ENCODE results near the gene LDB2.

LDB2 gene

DNA sequence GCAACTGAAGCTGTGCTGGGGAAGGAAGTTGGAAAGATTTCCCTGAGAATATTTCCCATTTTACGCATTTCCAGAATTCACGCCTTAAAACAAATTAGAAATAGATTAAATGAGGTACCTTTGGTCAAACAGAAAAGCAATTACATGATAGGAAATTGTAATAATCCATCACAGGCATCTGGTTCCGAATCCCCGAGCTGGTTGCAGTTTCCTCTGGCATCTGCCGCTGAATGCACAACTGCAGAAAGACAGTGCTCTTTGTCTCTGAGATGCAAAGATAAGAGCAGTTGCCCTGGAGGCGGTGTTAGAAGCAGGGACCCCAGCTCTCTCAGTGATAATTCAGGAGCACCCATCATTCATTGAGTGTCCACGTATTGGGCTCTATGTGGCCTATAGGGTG is 224.4 kb downstream of the LDB2 start:
- no peak for DNase-seq

DNA sequence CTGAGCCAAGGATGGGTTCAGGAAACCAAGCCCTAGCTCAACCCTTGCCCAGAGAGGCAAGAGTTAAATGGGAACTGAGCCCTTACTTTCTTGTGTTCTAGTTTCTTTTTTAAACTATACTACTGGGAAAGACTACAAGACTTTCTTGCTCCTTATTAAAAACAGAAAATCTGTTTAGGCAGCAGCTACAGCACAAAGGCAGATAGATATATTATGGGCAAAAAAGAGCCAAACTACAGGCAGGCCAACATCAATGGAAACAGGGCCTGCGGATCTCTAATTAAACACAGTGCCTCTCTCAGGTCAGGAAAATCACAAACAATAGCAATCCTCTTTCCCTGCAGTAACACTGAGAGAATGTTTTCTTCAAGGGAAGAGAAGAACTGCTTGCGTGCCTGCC is 226.0 kb downstream of the LDB2 start:
- in situ Hi-C loops (cut with MboI; ENCODE audit: low pct_unique_long_range_greater_than_20kb, low sequenced_read_pairs), result no loop called here
- DNase-seq, result no peak

More for the DNA sequence above, 224.4 kb downstream of the LDB2 start:
- in situ Hi-C loops (cut with MboI; ENCODE audit: low pct_unique_long_range_greater_than_20kb, low sequenced_read_pairs), result no loop called here

DNA sequence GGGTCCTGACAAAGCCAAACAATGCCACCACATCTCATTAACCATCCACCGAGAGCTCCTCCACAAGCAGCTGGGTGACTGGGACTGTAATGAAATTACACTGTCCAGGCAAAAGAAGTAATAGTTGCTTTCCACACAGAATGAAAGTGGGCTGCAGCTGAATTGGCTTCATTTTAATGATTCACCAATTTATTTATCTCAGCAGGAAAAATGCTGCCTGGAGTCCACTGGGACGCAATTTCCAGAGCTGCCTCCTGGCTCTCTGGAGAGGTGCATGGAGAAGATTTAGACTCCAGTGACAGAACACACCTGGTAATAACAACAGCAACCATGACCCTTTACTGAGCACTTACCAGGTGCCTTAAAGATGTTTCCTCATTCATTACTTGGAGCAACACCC is 226.7 kb downstream of the LDB2 start:
- in situ Hi-C loops (cut with MboI; ENCODE audit: low pct_unique_long_range_greater_than_20kb, low sequenced_read_pairs), result no loop called here
- DNase-seq, result no peak

DNA sequence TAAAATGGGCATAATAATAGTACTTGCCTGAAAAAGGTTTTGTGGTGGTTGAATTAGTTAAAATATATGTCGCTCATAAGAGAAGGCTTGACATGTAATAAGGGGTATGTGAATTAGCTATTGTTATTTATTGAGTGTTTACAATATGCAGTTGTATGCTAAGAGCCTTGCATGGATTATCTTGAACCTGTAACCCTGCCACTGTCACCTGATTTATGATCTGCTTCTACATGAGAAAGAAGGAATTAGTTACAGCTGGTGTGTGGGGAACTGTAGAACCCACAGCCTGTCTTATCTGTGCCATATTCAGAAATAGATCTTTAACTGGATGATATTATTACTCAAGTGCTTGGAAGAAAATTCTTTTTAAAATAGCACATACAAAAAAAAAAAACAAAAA is 227.7 kb downstream of the LDB2 start:
- DNase-seq, result no peak
- in situ Hi-C loops (cut with MboI; ENCODE audit: low pct_unique_long_range_greater_than_20kb, low sequenced_read_pairs), result no loop called here

DNA sequence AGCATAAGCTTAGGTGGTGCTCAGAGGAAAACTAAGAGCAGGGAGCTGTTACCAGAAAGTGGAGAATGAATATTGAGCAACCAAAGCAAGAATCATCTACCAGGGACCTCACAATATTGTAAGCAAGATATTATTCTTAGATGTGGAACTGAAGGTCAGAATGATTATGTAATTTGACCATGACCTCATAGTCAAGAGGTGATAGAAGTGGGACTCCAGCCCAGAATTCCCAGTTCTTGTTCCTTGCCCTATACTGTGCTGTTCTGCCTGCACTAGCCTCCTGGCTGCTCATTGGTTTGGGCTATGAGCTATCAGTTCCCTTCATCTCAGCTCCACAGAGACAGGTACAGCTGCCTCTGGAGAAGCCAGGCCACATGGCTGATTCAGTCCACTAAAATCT is 229.4 kb downstream of the LDB2 start:
- no peak for DNase-seq
- in situ Hi-C loops (cut with MboI; ENCODE audit: low pct_unique_long_range_greater_than_20kb, low sequenced_read_pairs), result no loop called here

DNA sequence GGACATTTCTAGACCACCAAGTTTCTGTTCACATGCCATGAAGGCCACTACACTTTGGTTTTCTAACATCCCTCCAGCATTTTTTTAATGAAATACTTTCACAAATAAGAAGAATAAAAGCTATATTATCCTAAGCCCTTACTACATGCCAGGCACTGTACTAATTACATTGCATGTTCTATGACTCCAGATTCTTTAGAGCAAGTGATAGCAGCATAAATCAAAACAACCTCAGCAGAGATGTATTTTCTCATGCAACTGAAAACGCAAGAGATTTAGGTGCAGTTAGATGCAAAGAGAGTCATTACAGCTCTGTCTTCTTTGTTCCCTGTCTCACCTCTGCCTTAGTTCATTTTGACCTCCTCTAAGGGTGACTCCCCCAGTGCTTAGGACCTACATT is 230.0 kb downstream of the LDB2 start:
- no peak for DNase-seq
- in situ Hi-C loops (cut with MboI; ENCODE audit: low pct_unique_long_range_greater_than_20kb, low sequenced_read_pairs), result no loop called here

DNA sequence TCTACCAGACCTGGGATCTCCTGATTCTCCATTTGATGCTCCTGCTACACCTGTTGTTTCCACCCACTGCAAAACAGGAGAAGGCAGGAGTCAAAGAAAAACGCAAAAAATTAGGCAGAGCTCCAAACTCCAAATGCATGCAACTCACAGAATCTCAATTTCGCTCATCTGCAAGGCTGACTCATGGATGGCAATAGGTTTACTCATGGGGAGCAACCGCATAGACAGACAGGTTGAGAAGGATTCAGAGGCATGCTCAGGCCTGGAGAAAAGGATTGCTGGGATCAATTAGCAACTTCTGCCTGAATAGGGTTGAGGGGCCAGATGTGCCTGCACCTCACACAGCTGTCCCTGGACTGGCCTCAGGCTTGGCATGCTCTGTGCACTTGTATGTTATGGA is 231.0 kb downstream of the LDB2 start:
- no peak for DNase-seq
- in situ Hi-C loops (cut with MboI; ENCODE audit: low pct_unique_long_range_greater_than_20kb, low sequenced_read_pairs), result no loop called here

DNA sequence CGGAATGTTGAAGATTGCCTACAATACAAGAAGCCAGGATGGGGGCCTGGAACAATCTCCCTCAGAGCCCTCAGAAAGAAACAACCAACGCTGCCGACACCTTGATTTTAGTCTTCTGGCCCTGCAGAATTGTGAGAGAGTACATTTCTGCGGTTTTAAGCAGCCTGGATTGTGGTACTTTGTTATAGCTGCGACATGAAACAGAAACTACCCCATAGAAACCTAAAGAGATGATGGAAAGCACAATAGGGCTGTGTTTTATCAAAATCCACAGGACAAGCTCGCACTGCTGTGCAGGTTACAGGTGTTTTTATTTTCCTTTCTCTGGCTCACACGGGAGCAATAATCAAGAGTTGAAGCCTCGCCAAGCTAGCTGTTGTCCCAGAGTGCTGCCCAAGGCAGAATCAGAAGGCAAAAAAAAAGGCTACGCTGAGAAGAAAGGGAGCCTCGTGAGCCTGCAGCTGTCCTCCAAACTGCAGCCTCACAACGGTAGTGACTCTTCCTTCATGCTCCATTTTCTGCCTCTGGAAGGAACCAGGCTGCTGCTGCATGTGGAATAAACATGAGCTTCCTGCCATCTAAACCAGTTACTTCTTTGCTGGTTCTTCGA is 232.4 kb downstream of the LDB2 start:
- in situ Hi-C loops (cut with MboI; ENCODE audit: low pct_unique_long_range_greater_than_20kb, low sequenced_read_pairs), result no loop called here

DNA sequence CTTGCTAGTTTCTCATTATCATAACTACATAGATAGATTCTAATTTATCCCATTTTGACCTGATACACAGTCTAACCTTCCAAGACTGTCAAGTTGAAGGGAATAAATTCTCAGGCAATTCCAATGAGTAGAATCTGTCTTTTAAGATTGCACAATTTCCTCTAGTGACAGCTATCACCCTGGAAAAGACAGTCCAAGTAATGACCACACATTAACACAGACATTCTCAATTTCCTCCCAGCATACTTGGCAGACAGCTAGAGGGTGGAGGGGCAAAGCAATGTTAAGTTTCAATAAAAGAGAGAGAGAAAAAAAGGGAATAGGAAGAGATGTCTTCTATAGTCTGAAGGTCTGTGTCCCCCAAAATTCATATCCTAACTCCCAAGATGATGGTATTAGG is 234.7 kb downstream of the LDB2 start:
- DNase-seq, result no peak
- in situ Hi-C loops (cut with MboI; ENCODE audit: low pct_unique_long_range_greater_than_20kb, low sequenced_read_pairs), result no loop called here

More for the DNA sequence above, 232.4 kb downstream of the LDB2 start:
- no peak for DNase-seq

DNA sequence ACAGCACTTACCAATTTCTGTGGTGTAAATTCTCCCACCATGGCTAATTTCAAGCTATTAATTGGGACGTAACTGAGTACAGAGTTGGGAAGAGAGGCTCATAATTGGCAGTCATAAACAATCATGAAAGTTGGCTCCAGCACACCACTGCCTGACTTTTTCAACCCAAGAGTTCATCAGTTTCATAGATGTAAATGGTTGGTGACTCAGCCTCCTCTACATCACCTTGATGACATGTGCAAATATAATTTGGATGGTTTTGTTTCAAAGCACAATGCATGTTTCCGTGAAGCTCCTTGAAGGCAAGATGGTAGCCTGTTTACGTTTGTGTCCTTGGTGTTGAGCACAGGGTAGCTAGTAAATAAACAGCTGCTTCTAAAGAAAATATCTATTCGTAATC is 235.1 kb downstream of the LDB2 start:
- in situ Hi-C loops (cut with MboI; ENCODE audit: low pct_unique_long_range_greater_than_20kb, low sequenced_read_pairs), result no loop called here
- DNase-seq, result no peak

DNA sequence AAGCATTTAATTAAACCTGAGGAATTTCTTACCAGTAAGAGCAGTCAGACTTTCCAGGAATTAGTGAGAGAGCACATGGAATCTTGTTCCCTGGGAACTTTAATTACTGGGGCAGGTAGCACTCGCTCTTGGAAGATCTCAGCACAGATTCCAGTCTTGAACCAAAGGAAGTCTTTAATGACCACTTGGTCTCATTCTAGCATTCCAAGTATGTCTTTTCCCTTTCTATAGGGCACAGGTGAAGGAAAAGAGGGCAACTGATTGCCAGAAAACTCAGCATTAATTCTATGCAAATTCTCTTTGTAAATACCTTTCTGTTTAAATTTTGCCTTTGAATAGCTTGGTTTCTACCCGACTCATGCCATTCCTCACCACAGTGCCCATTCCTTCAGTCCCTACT is 236.6 kb downstream of the LDB2 start:
- no peak for DNase-seq
- in situ Hi-C loops (cut with MboI; ENCODE audit: low pct_unique_long_range_greater_than_20kb, low sequenced_read_pairs), result no loop called here

DNA sequence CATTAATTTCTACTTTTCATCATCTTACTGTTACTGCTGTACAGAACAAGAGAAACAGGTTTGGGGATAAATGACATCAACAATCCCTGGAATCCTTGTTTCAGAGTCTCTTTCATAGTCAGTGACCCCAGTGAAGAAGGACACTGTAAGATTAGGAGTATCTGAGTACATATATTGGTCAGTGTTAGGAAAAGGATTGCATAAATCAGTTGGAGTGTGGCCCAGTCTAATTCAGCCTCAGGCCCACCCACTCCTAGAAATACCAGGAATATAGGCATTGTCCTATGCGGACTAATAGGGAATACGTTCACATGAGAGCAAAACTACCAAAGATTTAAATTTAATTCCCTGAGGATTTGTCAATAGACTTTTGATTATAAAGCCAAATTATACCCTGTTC is 237.8 kb downstream of the LDB2 start:
- in situ Hi-C loops (cut with MboI; ENCODE audit: low pct_unique_long_range_greater_than_20kb, low sequenced_read_pairs), result no loop called here

DNA sequence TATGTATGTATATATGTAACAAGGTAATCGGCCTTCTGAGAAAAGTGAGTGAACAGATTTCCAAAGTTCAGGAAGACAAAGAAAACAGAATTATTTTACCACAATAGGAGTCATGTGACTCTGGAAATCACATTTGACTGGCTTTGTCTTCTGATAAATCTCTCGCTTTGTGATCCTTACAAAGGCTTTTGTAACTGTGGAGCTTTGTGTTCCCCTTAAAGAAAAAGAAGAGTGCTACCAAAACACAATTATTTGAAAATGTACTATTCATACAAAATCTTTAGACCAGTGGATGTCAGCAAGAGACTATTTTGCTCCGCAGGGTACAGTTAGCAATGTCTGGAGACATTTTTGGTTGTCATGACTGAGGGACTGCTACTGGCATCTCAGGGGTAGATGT is 238.8 kb downstream of the LDB2 start:
- DNase-seq, result no peak
- in situ Hi-C loops (cut with MboI; ENCODE audit: low pct_unique_long_range_greater_than_20kb, low sequenced_read_pairs), result no loop called here

More for the DNA sequence above, 237.8 kb downstream of the LDB2 start:
- DNase-seq, result no peak

DNA sequence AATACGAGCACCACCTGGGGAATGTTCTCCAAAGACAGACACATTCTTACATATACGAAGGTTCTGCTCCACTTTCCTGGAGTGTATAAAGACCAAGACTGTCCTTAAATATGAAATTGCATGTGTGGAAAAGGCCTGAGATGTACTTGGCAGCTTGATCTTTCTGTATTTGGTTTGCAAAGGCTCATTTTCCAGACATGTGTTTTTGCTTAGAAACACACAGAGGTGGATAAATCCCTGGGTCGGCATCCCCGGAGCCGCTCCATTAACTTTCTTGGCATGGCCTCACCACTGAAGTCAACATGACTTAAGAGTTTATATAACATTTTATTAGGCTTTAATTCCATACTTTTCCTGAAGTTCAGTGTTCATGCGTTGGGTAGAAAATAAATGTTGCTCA is 239.4 kb downstream of the LDB2 start:
- no peak for DNase-seq
- in situ Hi-C loops (cut with MboI; ENCODE audit: low pct_unique_long_range_greater_than_20kb, low sequenced_read_pairs), result no loop called here

DNA sequence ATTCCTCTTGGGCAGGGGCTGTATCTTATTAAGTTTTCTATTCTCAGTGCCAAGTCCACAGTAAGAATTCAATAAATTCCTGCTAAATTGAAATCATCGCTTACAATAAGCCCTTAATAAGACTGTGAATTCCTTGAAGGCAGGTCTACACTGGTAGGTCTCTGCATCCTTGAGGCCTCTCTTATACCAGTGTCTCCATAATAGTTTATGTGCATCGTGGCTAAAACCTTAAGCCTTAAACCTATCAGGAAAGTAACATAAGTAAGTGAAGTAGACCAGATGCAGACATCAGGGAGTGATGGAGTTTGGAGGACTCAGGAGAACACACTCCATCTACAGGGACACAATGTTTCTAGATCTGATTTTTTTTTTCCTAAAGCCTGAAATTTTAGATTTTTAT is 240.3 kb downstream of the LDB2 start:
- DNase-seq, result no peak
- in situ Hi-C loops (cut with MboI; ENCODE audit: low pct_unique_long_range_greater_than_20kb, low sequenced_read_pairs), result no loop called here

DNA sequence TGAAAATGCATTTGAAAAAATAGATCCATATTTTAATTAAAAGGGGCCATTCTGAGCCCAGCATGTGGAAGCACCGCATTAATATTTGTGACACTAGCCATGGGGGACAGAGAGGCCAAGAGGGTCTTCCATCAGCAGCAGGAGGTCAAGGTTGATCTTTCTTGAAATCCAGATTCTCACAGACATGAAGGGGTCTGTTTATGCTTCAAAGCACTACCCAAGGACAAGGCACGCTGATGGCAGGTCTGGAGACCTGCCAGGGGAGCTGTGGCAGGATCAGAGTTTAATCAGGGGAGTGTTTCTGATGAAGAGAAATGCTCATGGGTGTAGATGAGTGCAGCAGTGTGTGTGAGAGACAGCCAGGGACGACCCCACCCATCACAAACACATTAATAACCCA is 243.3 kb downstream of the LDB2 start:
- in situ Hi-C loops (cut with MboI; ENCODE audit: low pct_unique_long_range_greater_than_20kb, low sequenced_read_pairs), result no loop called here
- no peak for DNase-seq

DNA sequence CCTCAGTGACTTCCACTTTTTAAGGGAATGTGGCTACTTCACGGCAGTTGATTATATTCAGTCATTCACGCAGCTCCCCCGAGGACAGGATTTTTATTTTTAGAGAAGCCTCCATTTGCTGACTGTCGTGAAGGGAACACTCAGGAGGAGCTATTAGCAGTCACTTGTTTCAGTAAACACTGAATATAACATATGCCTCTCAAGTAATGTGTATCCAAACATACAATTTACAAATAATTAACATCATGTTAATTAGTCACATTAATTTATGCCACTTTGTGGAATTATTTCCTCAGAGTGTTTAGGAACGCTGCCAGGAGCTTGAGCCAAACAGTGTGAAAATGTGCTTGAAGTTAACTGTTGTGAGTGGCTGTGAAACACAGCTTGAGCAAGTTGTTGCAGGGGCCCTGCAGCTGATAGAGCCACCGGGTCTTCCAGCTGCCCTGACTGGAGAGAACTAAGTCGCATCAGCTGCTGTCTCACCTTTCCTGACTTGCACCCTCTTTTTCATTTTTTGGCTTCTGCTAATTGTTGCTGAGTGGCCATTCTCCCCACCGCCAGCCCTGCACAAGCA is 245.6 kb downstream of the LDB2 start:
- in situ Hi-C loops (cut with MboI; ENCODE audit: low pct_unique_long_range_greater_than_20kb, low sequenced_read_pairs), result no loop called here
- DNase-seq, result no peak

DNA sequence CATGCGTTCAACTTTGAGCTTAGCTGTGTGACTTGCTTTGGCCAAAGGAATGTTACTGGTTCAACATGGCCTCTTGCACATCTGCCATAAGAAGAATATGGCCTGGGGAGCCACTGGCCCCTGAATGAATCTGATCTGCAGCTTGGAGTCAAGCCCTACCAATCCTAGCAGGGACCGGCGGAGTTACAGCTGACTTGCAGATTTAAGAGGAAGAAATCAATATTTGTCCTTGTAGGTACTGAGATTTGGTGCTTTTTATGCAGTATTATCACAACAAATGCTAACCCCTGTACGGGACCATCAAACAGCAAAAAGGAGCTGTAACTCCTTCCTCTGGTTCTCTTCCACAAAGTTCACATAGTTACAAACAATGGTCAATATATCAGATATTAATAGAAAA is 252.0 kb downstream of the LDB2 start:
- in situ Hi-C loops (cut with MboI; ENCODE audit: low pct_unique_long_range_greater_than_20kb, low sequenced_read_pairs), result no loop called here
- DNase-seq, result no peak

DNA sequence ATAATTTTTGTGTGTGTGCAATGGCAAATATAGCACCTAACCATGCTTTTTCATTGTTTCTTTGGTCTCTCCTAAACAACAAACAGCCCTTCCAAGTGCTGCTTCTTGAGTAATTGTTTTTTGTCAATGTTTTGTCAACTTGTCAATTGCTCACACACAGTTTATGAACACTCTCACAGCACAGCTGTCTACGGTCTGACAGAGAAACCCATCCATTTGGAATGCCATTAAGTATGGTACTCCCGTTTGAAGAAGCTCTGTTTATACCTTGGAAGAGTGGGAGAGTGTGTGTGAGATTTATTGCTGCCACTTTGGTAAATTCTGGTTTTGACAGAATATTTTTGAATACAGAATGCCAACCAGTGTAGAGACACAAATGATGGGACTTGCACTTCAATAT is 254.6 kb downstream of the LDB2 start:
- in situ Hi-C loops (cut with MboI; ENCODE audit: low pct_unique_long_range_greater_than_20kb, low sequenced_read_pairs), result no loop called here
- DNase-seq, result no peak

DNA sequence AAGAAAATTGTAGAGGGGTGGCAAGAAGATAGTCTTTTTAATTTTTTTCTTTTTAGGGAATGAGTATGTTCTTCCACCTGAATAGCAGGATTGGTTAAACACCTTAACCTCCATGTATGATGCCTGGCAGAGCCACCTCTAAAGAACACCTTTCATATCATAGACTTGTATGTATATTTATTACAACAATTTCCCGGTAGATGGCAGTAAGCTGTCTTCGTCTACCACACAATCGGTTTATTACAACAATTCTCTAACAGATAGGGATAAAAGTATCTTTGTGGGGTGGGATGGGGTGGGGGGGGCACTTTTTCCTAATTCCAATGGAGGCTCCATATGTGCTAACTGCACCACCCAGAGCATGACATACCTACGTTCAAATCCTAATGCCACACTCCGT is 255.5 kb downstream of the LDB2 start:
- in situ Hi-C loops (cut with MboI; ENCODE audit: low pct_unique_long_range_greater_than_20kb, low sequenced_read_pairs), result no loop called here

DNA sequence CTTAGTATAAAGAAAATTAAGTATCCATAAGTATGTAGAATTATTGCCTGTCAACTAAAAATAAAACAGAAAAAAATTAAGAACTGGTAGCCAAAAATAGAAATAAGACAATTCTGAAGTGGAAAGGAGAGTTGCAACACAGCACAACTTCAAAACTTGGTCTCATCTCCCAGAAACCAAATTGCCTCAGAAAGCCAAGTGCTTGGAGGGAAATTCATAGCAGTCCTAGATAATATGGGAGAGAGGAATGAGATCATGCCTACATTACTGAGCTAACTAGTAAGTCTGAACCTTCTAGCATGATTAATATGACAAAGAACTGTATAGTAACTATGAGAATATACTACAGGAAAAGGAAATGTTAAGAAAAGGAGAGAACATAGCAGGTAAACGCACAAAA is 256.5 kb downstream of the LDB2 start:
- in situ Hi-C loops (cut with MboI; ENCODE audit: low pct_unique_long_range_greater_than_20kb, low sequenced_read_pairs), result no loop called here
- no peak for DNase-seq

More for the DNA sequence above, 255.5 kb downstream of the LDB2 start:
- no peak for DNase-seq

All from KBM-7 (cell line).